Activated CD8-positive, alpha-beta memory T cell treated with anti-CD3 and anti-CD28 coated beads for 36 hours (primary cell): ENCODE results near the gene PAPOLA. TPM values are rescaled to one million over a fixed set of nuclear protein-coding genes. Genes with fewer than 3 reads are reported as not detected.
"Not testable (repeated sequence)": the region's sequence is repeated elsewhere in the genome, so short reads cannot be mapped to it uniquely, and the experiment has no call there.

ENCODE experiments used
- CTCF ChIA-PET: fragments of 350-600 bp; sonication (Branson Sonifier 250); formaldehyde crosslinking; loops from one replicate; lab custom pipeline; 2021; ENCODE audit warnings: antibody characterized with exemption; lab: Charles Lee
- POLR2A ChIA-PET: fragments of 350-600 bp; sonication (Branson Sonifier 250); formaldehyde crosslinking; loops from one replicate; lab custom pipeline; 2021; ENCODE audit warnings: antibody characterized with exemption; lab: Charles Lee
- total RNA-seq, 2 experiments: library from RNA; stranded (reverse); gene quantifications; one replicate each; pipeline ENCODE4 v1.2.3, GENCODE V29; 2021

Gene PAPOLA
- total RNA-seq, 2 experiments from 2014 or later: 202 TPM

DNA sequence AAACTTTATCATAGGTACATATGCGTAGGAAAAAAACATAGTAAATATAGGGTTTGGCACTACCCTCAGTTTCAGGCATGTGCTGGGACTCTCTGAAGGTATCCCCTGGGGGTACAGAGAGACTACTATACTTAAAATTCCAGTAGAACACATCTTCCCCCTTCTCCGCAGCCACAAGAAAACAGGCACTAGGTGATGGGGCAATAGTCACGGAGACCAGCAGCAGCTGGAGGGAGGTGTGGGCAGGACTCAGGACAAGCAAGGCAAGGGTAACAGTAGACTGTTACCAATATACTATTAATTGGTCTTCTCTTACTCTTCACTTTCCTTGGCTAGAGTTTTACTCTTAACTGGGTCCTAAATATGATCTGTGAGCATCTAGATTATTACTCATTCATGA lies 4.6 kb upstream of the PAPOLA start:
- ChIA-PET POLR2A (interaction anchor here (0.6 to 0.8 kb wide), 5 partner anchors 50 to 1957 kb away, joined by 3 to 8 read pairs (median 5); no protein-coding TSS in a partner anchor), CTCF (no interaction called here)

DNA sequence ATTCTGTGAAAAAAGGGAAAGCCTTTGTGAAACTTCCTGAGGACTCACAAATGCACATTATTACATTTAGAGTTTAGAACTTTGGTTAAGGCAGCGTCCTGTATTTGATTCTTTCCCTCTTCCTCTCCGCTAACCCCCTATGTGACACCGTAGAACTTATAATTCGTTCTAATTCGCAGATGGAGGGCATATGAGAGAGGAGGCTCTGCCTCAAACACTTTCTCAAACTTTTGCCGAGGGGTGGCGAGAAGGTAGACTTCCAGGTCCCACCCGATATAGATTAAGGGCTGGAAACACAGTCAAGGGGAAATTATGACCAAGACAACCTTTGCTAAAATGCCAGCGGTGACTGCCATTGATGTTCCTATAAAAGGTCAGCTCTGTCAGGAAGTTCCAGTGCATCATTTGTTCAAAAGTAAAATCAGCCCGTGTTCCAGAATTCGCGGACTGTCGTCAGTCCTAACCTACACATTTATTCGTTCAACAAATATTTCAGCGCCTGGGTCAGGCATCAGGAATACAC lies 904 bp upstream of the PAPOLA start:
- ChIA-PET CTCF (no interaction called here), POLR2A (no interaction called here)

DNA sequence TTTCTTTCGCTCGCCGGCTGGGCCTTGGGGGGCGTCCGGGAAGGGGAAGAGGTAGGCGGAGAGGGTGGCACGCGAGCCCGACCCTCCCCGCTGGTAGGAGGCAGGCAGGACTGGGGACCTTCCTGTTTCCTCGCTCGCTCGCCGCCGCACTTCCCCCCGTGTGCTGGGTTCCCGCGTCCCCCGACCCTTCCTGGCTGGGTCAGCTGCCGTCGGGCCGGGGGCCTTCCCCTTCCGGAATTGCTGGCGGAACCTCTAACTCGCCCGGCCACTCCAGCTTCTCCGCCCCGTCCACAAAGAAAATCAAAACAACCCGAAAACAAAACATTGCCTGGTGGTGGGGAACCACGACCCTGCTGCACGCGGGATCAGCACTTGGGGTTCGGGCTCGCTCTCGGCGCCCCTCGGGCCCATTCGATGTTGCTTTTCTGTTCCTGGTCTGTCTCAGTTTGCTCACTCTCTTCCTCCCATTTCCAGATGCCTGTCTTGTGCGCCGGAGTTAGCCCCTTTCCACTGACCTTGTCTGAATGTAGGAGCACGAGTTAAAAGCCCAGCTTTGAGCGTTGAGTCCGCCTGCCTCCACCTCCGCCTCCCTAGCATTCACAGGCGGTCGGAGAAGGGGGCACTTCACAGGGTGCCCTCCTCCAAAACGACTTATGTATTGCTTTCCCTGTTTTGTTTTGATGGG lies 581 bp downstream of the PAPOLA start:
- CTCF ChIA-PET: no interaction called here
- POLR2A ChIA-PET: no interaction called here

DNA sequence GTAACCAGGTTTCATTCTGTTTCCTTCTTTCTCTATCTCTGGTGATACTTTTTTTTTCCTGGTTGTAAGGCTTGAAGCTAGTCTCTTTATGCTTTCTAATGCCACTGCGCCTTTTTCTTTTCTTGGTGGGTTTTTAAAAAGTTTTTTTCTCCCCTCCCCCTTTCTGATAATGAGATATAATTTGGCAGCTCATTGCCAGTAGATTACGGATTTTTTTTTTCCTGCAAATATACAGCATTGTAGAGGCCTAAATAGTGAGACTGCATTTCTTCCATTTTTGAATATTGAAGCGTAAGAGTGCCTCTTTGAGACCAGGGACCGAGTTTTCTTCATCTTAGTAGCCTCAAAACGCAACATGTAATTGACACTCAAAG lies 1.1 kb downstream of the PAPOLA start:
- POLR2A ChIA-PET: no interaction called here
- CTCF ChIA-PET: no interaction called here

DNA sequence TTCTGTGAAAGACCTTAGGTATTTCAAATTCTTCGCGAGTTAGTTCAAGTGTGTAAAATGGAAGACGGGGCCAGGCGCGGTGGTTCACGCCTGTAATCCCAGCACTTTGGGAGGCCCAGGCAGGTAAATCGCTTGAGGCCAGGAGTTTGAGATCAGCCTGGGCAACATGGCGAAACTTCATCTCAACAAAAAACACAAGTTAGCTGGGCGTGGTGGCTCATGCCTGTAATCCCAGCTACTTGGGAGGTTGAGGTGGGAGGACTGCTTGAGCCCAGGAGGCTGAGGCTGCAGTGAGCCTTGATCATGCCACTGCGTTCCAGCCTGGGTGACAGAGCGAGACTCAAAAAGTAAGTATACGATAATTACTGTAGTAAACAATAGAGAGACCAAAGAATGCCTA lies 2.2 kb downstream of the PAPOLA start:
- CTCF ChIA-PET, POLR2A ChIA-PET: not testable (repeated sequence)

DNA sequence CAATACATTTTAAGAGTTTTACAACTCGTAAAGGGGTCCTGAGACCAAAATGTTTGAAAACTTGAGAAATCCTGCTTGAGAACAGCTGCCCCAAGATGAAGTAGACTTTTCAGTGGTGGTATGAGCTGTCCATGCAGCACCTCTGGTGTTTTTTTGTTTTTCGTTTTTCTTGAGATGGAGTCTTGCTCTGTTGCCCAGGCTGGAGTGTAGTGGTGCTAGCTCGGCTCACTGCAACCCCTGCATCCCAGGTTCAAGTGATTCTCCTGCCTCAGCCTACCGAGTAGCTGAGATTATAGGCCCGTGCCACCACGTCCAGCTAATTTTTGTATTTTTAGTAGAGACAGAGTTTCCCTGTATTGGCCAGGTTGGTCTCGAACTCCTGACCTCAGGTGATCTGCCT lies 5.5 kb downstream of the PAPOLA start:
- CTCF ChIA-PET: interaction anchor here (0.7 kb wide), 1 partner anchor 230 kb away, joined by 4 read pairs; no protein-coding TSS in a partner anchor
- POLR2A ChIA-PET: no interaction called here

DNA sequence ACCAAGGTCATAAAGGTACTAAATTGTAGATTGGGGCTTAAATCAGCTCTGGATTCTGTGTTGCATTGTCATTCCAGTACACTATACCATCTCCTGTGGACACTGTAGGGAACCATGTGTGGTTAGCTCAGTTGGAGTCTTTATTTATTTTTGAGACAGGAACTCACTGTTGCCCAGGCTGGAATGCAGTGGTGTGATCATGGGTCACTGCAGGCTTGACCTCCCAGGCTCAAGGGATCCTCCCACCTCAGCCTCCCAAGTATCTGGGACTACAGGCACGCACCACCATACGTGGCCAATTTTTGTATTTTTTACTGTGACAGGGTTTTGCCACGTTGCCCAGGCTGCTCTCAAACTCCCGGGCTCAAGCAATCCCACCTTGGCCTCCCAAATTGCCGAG lies 6.7 kb downstream of the PAPOLA start:
- CTCF ChIA-PET: no interaction called here

DNA sequence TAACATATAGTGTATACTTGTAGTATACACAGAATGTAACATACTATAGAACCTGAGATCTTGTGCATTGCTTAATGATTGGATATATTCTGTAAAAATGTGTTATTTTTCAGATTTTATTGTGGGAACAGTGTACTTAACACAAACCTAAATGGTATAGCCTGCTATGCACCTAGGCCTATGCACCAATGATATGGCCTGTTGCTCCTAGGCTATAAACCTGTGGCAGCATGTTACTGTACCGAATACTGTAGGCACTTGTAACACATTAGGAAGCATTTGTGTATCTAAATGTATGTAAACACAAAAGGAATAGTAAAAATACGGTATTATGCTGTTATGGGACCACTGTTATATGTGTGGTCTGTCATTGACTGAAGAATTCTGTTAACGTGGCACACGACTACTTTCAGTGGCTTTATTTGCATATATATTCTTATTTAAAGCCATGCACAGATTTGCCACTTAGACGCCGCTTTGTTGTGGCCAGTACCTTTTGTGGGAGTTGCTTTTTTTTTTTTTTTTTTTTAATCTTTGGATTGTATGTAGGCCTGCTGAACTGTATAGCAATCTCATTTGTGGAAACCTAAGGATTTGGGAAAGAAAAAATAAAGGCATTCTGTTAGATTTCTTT lies 7.4 kb downstream of the PAPOLA start:
- CTCF ChIA-PET: no interaction called here
- POLR2A ChIA-PET: no interaction called here

More for the DNA sequence above, 6.7 kb downstream of the PAPOLA start:
- POLR2A ChIA-PET: interaction anchor here (0.6 kb wide), 1 partner anchor 1493 kb away, joined by 3 read pairs; no protein-coding TSS in a partner anchor

DNA sequence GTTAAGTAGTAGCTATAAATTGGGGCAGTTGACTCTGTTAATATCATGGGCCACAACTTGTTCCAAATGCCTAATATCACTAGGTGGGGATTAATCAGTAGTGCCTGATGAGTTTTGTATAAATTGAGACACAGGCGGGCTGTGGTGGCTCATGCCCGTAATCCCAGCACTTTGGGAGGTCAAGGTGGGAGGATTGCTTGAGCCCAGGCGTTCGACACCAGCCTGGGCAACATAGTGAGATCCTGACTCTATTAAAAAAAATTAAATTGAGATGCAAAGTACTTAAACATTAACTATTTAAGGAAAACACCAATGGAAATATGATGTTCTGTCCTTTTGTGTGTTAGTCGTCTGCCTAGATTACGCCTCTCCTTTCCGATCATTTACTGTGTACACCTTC lies 9.0 kb downstream of the PAPOLA start:
- ChIA-PET POLR2A (no interaction called here), CTCF (no interaction called here)

DNA sequence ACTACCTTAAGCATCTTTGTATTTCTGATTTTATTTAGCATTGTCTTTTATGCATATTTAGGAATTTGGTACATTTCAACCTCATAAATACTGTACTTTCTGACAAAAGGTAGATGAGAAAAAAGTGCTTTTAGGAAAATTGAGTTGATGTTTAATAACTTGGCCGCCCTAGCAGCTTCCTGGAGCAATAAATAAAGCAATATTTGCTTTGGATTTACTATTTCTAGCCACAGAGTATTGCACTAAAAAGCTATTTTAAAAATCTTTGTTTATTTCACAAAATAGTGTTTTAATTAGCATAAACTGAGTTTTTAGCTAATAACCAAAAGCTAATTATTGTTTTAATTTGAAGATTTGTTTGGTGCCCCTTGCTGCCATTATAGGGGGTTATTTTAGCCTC lies 9.5 kb downstream of the PAPOLA start:
- ChIA-PET POLR2A (no interaction called here), CTCF (no interaction called here)

DNA sequence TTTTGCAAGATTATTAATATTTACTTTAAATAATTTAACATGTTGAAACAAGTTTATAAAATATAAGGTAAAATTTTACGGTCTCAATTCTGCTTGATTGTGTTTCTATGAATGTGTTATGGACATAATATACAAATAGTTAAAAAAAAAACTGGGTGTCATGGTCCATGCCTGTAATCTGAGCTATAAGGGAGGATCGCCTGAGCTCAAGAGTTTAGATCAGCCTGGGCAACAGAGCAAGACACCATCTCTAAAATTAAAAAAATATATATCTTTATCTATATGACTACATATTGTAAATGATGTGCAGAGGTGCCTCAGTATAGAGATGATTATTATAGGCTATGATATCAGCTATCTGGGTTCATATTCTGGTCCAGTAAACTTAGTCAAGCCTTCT lies 9.9 kb downstream of the PAPOLA start:
- ChIA-PET CTCF (no interaction called here), POLR2A (no interaction called here)

DNA sequence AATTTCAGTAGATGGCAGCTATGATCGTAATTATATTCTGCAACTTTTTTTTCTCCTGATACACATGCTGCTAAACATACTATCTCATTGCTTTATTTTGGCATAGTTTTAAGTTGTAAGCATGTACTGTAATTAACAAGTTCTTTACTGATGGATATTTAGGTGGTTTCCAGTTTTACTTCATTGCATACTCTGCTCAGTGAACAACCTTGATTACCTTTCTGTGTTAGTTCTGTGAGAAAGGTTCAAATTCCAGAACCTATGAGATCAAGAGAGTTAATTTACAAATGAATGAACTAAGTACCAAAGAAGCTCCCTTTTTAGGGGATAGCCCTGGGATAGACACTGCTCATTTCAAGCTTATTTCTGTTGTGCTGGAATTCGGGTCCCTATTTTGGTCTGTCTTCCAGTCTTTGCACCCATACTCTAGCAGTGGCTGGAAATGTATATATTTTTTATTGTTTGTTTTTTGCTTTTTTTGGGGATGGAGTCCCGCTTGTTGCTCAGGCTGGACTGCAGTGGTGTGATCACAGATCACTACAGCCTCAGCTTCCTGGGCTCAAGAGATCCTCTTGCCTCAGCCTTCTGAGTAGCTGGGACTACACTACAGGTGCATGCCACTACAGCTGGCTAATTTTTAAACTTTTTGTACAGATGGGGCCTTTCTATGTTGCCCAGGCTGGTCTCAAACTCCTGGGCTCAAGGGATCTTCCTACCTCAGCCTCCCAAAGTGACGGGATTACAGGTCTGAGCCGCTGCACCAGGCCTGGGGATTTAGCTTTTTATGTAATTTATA lies 10.6 kb downstream of the PAPOLA start:
- POLR2A ChIA-PET: no interaction called here
- CTCF ChIA-PET: interaction anchor here (1.2 kb wide), 1 partner anchor 13 kb away, joined by 4 read pairs; no protein-coding TSS in a partner anchor

DNA sequence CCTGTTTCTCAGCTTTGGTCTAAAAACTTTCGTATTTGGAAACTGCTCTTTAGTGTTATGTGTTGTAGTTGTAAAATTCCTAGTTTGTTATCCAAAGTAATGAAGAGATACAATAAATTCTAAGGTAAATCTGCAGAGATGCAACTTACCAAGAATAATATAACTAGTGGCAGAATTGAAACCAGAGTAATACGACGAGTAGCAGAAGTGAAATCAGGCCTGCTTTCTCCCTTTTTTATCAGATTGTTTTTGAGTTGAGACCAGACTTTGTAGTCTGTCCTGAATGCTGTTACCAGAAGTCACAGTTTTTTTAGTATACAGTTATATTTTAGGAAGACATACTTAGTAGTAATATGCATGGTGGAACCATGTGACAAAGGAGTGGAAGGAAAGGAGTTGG lies 12.5 kb downstream of the PAPOLA start:
- CTCF ChIA-PET: no interaction called here
- POLR2A ChIA-PET: no interaction called here

DNA sequence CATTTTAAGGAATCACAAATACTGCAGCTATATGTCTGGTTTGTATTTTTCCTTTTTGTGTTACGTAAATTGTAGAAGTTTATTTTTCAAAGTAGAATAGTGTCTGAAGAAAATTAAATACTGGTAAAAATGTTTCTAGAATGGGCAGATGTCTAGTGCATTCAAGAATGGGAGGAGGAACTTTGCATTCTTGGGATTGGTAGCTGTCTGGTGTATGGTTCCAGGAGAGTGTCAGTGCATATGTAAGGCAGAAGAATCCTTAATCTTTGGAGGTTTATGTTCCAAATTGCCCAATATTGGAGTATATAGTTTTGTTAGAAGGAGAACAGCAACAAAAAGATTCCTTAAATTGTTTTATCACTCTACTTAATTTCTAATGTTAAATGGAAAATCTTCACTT lies 13.5 kb downstream of the PAPOLA start:
- POLR2A ChIA-PET: no interaction called here
- CTCF ChIA-PET: no interaction called here

DNA sequence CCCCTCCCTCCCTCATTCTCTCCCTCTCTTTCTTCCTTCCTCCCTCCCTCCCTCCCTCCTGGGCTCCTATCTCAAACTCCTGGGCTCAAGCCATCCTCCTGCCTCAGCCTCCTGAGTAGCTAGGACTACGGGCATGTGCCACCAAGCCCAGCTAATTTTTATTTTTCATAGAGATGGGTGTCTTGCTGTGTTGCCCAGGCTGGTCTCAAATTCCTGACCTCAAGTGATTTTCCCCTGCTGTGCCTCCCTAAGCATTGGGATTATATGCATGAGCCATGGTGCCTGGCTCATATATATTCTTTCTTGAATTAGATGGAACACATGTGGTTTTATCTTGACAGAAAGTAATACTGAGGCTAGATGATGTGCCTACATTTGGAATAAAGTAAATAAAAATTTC lies 14.2 kb downstream of the PAPOLA start:
- CTCF ChIA-PET: no interaction called here
- POLR2A ChIA-PET: no interaction called here

DNA sequence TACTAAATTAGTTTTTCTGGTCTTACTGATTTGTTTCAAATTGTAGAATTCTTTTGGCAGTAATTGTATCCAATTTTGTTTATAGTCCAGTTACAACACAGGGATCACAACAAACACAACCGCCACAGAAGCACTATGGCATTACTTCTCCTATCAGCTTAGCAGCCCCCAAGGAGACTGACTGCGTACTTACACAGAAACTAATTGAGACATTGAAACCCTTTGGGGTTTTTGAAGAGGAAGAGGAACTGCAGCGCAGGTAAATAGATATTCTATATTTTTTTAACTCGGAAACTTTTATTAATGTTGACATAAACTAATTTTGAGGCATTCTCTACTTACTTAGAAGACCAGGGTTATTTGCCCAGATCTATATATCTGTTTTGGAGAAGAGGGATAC lies 17.8 kb downstream of the PAPOLA start:
- ChIA-PET CTCF (no interaction called here), POLR2A (no interaction called here)

DNA sequence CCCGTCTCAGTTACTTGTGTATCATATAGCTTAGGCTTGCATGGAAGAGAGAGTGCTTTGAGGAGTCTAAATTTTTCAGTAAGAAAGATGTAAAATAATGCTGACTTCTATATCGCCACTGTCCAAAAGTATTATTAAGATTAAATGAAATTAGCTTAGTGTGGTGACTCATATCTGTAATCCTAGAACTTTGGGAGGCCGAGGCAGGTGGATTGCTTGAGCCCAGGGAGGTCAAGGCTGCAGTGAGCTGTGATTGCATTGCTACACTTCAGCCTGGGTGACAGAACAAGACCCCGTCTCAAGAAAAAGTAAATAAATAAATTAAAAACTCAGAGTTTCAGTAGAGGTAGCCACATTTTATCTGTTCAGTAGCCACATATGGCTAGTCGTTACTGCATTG lies 23.3 kb downstream of the PAPOLA start:
- CTCF ChIA-PET: interaction anchor here (1.3 kb wide), 1 partner anchor 12 kb away, joined by 4 read pairs; no protein-coding TSS in a partner anchor
- POLR2A ChIA-PET: no interaction called here

DNA sequence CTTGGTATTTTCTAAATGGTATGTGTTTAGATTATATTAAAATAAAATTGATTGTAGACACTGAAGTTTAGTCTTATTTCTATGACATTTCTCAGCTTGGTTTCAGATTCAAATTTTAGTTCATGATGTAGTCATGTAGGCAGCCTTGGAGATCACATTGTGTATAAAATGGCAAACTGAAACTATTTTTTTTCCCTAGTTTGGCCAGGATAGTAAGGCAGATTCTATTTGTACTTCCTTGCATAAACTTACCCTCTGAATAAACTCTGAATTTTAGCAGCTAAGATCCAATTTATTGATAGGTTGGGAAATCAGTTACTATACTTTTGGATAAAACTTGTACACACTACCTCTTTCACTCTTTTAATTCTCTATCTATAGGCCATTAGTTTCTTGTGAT lies 30.4 kb downstream of the PAPOLA start:
- CTCF ChIA-PET: interaction anchor here (0.7 kb wide), 1 partner anchor 749 kb away, joined by 3 read pairs; no protein-coding TSS in a partner anchor
- POLR2A ChIA-PET: interaction anchor here (0.7 kb wide), 1 partner anchor 264 kb away, joined by 7 read pairs; no protein-coding TSS in a partner anchor

DNA sequence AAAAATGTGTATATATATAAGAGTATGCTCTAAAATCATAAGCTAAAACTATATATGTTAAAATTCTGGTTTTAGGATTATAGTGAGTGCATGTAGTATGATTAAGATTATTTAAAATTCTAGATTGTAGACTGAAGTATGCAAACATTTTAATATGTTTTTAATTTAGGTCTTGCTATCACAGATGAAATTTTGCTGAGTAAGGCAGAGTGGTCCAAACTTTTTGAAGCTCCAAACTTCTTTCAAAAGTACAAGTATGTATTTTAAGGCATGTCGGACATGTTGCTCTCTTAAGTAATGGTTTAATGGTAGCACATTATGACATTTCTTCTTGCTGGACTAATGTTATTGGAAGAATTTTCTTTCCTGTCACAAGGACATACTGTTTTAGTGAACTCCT lies 34.6 kb downstream of the PAPOLA start:
- ChIA-PET POLR2A (no interaction called here), CTCF (no interaction called here)
